ENCODE results near the gene DAPK2.

Gene DAPK2

DNA sequence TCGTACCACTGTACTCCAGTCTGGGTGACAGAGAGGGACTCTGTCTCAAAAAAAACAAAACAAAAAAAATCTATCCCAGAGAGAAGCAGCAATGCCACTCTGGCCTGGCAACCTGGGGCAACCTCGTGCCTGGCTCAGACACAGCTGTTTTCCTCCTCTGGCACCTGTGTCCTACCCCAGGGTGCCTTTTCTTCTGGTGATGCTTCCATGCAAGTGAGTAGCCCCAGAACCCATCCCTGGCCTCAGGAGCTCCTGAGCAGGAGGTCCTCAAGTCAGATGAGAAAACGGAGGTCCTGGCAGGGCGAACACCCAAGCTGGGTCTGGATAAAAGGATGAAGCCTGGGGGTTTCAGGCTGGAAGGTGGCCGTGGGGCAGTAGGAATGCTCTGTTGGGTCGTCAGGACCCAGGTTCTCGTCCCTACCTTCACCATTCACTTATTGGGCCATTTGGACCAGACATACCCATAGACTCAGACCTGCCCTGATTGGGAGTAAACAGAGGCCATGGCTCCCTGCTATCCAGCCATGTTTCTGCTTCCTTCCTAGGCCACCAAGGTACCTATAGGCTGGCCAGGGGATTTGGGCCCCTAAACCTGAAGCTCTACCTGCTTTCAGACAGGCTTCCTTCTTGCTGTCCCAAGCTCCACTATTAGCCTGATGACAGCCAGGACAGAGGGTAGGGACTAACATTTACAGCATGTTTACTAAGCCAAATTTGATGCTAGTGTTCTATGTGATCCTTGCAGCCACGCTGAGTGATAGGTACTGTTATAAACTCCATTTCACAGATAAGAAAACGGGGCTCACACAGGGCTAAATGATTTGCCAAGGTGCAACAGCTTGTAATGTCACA, 102.2 kb downstream of the DAPK2 start:
- no peak for DNase-seq (ENCODE audit: low read depth in 2 of 2)

DNA sequence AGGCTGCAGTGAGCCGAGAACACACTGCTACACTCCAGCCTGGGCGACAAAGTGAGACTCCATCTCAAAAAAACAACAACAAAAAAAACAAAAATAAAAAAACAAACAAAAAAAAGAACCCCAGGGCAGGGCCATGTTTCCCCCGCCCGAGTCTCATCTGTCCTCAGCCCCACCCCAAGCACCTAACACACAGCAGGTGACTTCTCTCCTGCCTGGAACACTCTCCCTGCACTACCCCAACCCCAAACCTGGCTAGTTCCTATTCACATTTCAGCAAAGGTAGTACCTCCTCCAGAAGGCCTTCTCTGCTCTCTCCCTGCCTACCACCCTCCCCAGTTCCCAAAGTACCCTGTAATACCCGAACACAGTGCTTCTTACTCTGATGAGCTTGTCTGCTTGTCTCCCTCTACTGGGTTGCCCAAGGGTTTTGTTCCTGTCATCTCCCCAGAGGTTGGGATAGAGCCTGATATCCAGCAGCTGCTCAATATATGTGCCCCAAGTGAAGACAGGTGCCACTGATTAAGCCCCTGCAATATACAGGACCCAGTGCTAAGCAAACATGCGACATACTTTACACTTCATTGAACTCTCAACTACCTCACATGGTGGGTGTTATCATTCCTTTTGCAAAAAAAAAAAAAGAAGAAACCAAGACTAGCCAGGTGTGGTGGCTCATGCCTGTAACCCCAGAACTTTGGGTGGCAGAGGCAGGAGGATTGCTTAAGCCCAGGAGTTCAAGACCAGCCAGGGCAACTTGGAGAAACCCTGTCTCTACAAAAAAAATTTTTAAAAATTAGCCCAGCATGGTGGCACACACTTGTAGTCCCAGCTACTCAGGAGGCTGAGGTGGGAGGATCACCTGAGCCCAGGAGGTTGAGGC, 103.6 kb downstream of the DAPK2 start:
- DNase-seq (ENCODE audit: low read depth in 2 of 2), result no peak

DNA sequence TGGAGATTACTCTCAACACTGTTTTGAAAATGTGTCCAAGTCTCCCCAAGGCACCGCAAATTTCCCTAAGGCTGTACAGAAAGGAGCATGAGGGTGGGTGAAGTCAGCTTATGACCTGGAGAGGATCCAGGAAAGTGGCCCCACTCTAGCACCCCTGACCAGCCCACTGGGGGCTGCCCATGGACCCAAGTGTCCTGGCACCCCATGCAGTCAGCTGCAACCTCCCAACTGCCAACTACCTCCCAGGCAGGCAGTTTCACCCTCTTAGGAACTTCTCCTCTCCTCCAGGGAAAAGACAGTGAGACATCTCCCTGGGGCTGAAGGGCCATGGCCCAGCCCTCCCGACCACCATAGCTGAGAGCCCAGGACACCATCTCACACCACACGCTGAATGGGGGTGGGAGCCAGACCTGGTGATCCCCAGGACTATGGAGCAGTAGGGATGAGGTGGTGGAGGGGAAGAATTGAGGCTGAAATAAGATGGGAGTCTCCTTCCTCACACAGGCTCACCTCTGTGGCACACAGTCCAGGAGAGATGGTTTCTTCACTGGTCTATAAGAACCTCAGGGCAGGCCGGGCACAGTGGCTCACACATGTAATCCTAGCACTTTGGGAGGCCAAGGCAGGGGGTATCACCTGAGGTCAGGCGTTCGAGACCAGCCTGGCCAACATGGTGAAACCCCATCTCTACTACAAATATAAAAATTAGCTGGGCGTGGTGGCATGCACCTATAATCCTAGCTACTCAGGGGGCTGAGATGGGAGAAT, 104.4 kb downstream of the DAPK2 start:
- DNase-seq (ENCODE audit: low read depth in 2 of 2), result no peak

DNA sequence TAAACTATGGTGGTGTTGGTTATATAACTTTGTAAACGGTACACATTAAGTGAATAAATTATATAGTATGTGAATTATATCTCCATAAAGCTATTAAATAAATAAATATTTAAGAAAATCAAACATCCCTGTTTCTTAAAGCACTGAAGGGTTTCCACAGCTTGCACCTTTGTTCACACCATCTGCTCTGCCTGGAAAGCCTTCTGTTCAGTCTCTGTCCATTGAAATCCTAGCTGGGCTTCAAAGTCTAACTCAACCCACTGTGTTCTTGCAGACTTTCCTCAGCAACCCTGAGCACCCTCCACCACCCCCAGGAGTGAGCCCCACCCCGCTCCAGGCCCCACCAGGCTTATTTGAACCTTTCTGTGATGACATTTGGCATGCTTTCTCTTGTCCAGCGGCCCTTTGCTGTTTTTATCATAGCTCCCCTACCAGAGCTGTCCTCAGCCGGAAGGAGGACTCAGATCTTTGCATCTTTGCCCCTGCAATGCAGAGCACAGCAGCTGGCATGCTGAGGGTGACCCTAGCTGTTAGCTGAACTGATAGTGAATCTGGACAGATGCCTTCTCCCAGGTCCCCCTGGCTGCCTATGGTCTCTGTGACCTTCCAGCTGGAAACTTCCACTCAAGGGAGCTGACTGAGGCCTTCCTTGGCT, 105.2 kb downstream of the DAPK2 start:
- DNase-seq (ENCODE audit: low read depth in 2 of 2), result no peak

DNA sequence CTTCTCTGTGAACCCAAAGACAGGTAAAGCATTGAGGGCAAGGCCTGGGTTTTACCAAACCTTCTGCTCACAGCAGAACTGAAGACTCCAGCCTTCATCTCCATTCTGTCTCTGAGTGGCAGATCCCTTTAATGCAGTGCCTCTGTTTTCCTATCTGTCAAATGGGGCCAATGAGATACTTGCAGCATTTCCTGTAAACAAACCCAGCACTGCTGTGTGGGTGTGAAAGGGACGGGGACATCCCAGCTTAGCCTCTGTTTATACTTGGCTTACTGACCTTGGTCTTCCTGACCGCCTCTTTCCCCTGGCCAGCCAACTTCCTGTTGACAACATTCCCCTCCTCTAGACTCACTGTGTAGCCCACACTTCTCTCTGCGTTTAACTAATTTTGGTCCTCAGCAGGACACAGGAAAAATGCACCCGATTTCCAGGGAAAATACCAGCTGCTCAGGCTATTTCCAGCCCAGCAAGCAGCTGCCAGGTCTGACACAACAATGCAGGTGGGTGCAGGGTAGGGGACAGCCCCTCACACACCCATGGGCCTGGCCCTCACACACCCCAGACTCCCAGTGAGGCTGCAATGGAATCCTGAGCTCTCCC, 106.7 kb downstream of the DAPK2 start:
- no peak for DNase-seq (ENCODE audit: low read depth in 2 of 2)

DNA sequence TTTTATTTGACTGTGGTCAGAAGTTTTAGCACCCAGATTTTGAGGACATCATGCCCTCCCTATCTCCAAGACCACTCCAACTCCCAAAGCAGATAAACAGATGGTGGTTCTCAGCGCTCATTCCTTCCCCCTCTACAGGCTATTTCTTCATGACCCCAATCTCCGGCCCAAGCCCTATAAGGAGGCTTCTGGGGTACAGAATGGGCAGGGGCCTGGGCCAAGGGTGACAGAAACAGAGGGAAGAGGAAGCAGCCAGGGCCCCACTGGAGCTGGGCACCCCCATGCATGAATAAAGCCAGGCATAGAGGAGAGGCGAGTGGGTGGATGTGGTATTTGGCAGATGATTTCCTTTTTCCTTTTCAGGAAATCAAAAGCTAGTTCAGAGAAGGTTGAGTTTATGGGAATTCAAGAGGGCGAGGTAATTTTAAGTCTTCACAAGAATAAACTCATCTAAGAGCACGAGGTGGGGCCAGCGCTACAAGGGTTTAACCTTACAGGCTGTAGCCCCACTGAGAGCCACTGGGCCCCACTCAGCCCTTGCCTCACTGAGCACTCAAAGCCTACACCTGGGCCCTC, 107.7 kb downstream of the DAPK2 start:
- no peak for DNase-seq (ENCODE audit: low read depth in 2 of 2)

DNA sequence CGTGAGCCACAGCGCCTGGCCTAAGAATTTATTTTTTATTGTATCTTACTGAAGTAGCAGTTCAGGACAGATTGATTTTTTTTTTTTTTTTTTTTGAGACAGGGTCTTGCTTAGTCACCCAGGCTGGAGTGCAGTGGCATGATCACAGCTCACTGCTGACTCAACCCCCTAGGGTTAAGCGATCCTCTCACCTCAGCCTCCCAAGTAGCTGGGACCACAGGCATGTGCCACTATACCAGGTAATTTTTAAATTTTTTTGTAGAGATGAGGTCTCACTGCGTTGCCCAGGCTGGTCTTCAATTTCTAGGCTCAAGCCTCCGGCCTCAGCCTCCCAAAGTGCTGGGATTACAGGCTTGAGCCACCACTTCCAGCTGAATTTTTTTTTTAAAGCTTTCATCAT, 112.8 kb downstream of the DAPK2 start:
- DNase-seq (ENCODE audit: low read depth in 2 of 2), result no peak

DNA sequence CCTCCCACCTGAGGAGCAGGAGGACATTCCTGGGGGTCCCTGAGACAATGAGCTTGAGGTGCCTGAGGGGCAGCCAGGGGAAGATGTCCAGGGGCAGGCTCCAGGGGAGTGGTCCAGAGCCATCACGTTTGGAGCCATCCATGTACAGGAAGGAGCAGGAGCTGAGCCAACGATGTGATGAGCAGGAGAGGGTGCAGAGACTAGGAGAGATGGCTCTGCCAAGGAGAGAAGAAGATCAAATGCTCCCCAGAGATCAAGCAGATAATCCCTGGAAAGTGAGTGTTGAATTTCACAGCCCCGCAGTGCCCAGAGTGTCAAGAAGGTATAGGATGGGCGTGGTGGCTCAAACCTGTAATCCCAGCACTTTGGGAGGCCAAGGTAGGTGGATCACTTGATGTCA, 114.7 kb downstream of the DAPK2 start:
- DNase-seq (ENCODE audit: low read depth in 2 of 2), result no peak

DNA sequence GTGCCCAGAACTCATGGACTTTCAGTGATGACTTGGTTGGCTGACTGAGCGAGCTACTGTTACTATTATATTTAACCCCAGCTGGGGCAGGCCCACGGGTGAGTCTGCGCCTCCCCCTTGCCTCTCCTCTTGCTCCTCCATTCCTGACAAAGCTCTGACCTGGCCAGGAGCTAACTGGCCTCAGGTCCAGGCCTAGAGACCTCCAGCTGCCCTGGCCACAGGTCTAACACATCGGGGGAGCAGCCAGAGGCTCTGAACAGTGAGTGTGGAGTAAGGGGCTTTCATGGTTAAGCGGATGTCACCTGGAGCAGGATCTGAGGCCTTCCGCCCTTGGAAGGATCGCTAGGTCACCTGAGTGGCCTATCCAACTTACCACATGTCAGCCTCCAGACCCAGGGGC, 116.3 kb downstream of the DAPK2 start:
- no peak for DNase-seq (ENCODE audit: low read depth in 2 of 2)

DNA sequence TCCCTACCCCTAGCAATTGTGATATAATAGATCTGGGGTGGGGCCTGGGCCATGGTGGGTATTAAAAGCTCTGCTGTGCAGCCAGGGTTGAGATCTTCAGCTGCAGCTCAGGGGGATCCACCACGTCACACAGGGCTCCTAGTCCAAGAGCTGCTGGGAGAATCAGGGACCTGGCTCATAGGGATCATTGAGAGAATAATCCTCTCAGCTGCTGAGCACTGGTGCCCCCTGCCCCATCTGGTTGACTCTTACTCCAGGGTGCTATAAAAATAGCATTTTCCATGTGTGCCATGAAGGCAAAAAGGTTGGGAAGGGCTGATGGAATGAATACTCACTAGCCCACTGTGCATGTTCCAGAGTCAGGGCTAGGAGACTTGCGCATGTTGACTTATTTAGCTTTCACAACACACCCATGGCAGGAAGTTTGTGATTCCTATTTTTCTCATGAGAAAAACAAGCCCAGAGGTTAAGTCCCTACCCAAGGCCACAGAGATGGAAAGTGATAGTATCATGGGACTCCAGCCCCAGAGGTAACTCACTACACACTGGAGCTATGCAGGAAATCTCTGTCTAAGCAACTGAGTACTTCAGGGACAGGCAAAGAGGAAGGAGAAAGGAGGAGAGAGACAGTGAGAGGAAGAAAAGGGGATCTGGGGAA, 118.0 kb downstream of the DAPK2 start:
- no peak for DNase-seq (ENCODE audit: low read depth in 2 of 2)

DNA sequence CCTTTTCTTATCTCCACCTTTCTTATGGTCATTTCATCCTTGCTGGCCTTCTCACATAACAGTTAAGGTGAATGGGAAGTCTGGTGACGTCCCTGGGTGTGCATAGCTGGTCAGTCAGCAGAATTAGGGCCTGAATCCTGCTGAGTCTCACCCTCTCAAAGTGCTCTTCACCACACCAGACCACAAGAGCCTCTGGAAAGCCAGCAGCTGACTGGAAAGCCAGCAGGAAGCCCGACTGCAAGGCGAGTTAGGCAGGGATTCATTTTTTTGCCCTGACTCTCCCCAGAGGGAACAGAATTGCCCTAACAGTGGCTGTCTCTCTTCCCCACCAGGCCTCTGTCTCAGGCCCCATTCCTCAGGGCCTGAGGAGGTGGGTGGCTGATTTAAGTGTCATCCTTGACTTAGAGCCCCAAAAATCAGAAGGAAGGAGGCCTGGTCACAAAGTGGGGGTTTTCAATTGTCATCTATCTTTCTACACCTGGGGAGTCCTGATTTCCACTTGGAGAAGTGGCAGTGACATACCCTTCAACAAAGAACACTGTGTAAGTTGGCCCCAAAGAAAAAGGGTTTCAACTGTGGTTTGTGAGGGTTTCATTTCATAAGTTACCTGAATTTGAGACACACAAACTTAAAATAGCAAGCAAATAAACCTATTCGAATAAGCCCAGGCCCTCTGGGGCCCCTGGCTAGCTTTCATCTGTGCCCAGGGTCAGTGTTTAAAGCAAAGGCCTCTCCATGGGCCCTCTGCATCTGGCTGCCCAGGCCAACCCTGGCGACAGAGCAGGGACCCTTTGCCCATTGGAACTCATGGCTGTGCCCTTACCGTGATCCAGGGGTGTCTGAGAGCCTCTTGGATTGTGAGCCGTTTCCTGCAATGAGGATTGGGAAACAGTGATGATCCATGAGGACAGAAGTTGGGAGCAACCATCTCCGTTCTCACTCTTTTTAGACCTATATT, 122.0 kb downstream of the DAPK2 start:
- no peak for DNase-seq (ENCODE audit: low read depth in 2 of 2)

DNA sequence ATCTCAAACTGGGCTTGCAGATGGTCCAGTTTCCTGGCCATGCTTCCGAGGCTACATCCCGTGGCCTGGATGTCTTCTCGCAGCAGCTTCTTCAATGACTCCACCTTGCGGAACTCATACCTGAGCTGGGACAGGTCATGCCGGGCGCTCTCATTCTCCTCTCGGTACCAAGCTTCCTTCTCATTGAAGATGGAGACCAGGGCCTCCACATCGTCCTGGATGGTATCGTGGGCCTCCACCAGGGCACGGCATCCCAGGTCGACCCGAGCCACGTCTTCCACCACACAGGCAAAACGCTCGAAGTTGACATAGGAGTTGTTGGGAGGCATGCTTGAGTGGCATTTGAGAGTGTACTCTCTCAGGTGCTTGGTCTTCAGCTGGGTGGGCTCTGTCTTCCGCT, 123.4 kb downstream of the DAPK2 start:
- no peak for DNase-seq (ENCODE audit: low read depth in 2 of 2)

DNA sequence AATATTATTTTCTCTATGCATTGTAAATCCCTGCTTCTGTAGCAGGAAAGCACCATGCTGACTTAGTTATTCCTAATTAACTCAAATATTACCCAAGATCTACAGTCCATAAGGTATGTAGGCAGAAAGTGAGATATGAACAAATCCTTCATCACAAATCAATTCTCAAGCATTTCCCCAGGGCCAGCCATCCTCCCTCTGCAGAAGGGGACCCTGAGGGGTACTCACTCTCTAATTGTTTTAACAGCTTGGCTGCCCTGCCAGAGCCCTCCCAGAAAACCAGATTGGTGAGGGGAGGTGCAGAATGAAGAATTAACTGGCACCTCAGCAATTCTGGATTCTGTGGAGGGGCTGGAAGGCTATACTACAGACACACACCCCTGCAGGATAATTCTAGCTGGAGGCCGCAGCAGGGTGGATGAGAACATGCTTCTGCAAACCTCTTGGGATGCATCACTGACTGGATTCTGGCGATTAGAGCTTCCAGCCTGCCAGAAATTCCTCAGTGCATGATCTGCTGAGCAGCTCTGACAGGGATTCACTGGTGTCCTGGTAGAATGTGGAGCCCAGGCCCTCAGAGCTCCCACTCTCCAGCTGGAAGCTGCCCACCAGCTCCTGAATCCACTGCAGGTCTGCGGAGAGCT, 123.9 kb downstream of the DAPK2 start:
- DNase-seq (ENCODE audit: low read depth in 2 of 2), result no peak

DNA sequence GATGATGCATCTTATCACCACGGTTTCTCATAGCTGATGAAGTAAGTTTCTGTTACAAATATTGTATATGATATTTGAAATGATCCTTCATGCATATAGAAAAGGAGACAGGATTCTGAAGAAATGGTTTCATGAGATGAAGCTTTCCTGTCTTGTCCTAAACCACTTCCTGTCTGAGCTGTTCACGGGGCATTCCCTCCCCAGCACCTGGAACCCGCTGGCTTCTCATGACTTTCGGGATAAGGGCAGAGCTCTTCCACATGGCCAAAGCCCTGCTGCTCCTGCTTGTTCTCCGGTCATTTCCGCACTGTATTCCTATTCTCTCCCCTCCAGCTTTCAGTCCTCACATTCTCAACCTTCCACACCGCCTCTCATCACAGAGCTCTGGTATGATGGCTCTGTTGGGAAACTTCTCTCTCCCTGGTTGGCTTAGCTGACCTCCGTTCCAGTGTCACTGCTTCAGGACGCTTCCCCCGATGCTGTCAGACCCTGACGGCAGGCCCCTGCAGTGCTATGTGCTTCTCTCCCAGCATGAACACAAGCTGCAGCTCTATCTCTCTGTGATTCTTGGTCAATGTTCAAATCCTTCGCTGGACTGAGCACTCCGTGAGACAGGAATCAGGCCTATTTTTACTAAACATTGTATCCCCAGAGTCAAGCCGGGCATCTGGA, 125.6 kb downstream of the DAPK2 start:
- no peak for DNase-seq (ENCODE audit: low read depth in 2 of 2)

DNA sequence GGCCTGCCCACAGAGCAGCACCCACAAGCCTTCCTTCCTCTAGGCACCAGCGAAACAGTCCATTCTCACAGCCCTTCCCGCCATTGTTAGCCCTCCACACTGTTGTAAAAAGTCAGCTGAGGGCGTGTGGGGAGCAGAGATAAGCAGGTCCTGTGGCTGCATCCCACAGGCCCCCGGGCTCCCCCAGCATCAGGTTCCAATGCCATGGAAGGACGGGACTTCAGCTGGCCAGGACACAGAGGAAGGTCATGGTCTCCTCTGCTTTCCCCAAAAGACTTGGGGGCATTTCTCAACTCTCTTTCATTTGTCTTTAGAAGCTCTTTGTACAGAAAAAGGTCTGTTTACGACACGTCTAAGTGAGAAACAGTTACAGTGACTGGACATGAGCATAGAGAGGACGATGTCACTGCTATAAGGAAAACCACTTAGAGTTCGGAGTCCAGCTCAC, 127.4 kb downstream of the DAPK2 start:
- no peak for DNase-seq (ENCODE audit: low read depth in 2 of 2)

DNA sequence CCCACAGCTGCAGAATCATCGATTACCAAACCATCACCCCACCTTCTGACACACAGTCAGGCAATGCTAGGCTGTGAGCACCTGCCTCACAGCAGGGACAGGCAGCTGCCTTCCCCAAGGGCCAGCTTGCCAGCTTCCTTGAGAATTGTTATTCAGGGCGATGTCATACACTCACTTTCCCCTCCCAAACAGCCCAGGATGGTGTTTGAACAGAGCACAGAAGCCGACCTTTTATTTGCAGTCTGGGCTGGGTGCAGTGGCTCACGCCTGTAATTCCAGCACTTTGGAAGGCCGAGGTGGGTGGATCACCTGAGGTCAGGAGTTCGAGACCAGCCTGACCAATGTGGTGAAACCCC, 128.0 kb downstream of the DAPK2 start:
- DNase-seq (ENCODE audit: low read depth in 2 of 2), result no peak

DNA sequence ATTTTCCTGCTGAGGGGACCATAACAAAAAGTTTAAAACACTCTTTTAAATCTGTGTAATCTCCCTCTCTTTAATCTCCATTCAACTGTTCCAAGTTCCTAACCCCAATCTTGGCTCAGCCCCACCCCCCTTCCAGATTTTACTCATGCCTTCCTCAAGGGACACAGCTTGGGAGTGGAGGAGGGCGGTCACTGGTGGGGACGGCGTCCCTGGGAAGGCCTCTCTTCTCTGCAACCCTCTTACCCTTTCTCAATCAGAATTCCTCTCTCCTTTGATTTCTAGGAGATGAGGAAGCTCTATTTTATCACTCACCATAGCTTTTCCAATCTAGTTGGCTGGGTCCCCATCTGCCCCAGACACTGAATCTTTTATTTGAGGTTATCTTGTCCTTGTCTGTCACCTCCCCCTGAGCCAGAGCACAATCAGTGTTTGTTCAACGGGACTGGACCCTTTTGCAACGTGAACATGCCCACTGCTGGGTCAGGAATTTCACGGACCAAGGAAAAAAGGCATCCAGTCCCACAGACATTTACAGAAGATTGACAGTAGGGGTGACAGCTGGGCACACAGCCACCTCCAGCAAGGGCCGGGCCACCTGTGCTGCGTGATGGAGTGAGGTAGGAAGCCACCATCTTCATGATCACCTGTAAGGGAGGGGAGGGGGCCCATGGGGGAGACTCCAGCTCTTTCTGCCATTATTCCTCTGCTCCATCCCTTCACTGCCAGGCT, 128.5 kb downstream of the DAPK2 start:
- DNase-seq (ENCODE audit: low read depth in 2 of 2), result no peak

Data from fibroblast of skin of left quadriceps (primary cell).